NCI-H2081 treated with DMSO at 0.1 percent for 48 hours (cell line): ENCODE data around the gene CNTNAP5.

Source experiments
- DNase-seq: peaks from one replicate; lab custom pipeline; 2025; lab: John Stamatoyannopoulos, UW

Gene CNTNAP5

DNA sequence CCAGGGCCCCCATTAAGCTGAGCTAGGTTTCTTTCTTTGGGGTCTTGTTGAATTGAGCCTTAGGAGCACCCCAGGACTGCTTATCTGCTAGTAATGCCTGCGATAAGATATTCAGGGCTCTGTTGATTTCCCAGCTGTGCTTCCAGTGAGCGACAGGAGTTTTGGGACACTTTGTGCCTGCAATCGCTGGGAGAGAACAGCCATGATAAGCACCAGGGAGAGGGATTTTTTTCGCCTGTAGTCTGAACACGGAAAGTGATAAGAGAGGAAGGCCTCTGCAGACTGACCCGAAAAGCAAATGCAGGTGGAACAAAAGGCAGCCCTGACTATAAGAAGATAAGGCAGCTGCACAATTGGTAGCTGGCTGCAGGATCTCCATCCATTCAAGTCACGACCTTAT is 244.3 kb downstream of the CNTNAP5 start:
- DNase-seq: no peak

GRCh38 chr2:124272261-124272841 is 247.3 kb downstream of the CNTNAP5 start:
- no peak for DNase-seq

GRCh38 chr2:124281541-124281940 is 256.5 kb downstream of the CNTNAP5 start:
- no peak for DNase-seq

- DNase-seq: no peak
Observed at GRCh38 chr2:124283096-124283495, 258.0 kb downstream of the CNTNAP5 start.

DNA sequence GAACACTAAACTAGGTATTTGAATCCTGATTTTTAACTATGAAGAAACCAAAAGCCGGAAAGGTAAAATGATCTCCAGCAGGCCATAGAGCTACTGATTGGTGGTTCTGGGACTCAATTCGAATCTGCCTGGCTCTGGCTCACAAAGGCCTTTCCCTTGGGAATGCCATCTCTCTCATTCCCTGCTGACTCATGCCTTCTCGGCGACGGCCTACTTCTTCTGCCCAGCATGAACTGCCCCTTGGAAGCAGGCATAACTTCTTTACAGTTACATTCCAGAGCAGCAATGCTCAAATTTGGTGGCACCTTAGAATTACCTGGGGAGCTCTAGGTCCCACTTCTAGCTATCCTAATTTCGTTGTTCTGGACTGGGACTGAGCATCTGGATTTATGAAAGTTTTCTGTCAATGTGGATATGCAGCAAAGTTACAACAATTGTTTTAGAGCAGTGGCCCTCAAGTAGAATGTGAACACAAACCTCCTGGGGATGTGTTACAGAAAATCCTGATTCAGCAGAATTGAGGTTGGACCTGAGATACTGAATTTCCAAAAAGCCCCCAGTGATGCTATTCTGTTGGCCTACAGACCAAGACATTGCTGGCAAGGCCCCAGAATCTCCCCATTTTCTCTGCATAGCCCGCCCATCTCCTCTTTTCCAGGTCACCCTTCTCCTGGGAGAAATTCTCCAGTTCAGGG is 261.1 kb downstream of the CNTNAP5 start:
- no peak for DNase-seq

- DNase-seq: no peak
Observed at GRCh38 chr2:124289060-124289459, 264.0 kb downstream of the CNTNAP5 start.

DNA sequence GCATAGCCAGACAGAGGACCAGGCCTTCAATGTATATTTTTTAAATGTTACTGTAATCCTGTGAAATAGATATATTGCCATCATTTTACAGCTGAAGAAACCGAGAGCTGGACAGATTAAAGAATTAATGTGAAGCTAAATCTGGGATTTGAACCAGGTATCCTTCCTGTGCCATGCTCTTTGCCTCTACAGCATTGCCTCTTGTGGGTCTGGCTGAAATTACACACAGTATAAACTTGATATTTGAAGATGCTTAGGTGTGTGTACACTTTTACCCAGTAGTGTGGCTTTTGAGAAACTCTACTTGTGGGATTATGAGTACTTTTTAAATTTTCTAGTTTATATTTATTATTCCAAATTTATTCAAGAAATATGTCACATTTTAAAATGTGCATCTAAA is 264.5 kb downstream of the CNTNAP5 start:
- DNase-seq: no peak

GRCh38 chr2:124296470-124296869 is 271.4 kb downstream of the CNTNAP5 start:
- no peak for DNase-seq

GRCh38 chr2:124301915-124302314 is 276.8 kb downstream of the CNTNAP5 start:
- no peak for DNase-seq

DNA sequence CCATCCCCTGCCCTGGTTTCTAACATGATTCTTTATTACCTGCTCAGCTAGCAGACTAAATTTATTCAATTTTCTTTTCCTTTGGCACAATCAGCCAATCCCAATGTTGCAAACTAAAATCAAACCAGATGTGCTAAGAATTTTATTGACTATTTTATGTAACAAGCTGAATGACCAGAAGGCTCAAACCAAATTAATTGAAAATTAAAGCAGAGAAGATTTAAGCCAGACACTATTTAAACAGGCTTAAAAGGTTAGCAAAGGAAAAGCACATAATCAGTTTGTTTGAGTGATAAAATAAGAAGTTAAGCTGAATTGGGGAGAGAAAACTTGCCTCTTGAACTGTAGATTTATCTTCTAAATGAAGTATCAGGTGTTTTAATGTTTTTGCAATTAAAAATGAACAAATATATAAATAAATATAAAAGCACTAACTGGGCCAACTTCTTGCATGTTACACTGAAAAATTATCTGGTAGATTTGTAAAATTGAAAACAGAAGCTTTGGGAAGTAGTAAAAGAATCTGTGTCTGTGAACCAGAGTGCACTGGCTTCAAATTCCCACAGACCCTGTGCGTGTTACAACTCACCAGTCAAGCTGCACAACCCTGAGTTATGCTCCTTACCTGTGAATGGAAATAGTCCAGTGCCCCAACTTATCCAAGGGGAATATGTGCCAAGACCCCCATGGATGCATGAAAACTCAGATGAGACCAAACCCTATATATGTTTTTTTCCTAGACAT is 283.4 kb downstream of the CNTNAP5 start:
- no peak for DNase-seq

- no peak for DNase-seq
Observed at GRCh38 chr2:124309563-124310138, 284.6 kb downstream of the CNTNAP5 start.

DNA sequence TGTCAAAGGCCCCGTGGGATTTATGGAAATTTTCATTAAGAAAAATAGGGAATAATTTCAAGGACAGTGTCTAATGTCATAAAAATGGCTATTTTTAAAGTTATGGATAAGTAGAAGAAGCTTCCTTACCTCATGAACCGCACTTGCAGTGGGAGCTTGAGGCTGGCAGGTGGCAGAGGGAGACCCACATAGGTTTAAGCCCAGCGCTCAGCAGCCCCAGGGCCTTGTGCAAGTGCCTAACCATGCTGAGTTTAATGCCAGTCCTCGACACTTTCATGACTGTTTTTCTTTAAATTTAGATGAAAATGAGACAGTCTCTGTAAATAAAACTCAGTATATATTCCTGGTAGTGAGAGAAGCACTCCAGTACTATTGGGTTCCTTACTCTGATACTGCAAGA is 285.6 kb downstream of the CNTNAP5 start:
- no peak for DNase-seq

DNA sequence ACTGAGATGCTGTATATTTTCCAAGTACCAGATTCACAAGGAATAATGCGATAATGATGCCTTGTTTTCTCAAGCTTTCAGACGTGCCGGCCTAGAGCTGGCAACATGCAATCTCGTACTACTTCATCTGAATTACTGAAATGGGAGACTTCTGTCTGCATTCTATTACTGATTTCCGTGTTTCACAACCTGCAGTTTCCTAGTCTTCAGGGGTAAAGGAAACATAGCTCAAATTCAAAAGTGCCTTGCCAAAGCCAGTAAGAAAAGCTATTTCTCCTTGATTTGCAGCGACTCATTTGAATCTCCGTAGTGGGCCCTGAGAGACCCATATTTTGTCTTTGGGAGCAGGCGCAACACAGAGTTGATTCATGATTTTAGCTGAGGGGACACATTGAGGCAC is 289.0 kb downstream of the CNTNAP5 start:
- DNase-seq: no peak

GRCh38 chr2:124315221-124315880 is 290.3 kb downstream of the CNTNAP5 start:
- DNase-seq: no peak

GRCh38 chr2:124316133-124316532 is 291.0 kb downstream of the CNTNAP5 start:
- DNase-seq: no peak

DNA sequence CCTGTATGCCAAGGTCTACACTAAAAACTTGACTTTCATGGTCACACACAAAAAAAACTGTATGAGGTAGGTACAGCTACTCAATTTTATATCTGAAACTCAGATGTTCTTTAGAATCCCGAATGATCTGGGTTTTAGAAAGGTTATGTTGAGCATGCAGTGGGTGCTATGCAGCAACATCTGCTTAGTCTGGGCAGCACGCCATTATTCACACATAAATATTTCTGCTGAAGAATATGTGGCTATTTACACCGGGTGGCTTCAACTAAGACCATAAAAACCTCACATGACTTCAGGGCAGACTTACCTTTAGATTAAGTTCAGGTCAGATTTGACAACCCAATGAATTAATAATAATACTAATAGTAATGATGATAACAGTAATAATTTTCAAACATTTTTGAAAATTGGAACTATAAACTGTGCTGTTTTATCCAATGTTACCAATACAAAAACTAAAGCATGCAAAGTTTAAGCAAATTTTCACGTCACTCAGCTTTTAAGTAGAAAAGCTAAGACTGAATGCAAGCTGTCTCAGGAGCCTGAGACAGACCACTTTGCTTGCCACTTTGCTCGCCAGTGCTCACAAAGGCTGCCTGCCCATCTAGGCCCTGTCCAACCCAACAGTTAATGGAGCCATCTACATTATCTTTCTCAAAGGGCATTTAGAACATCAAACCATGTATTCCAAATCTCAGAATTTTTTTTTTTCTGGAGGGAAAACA is 292.0 kb downstream of the CNTNAP5 start:
- no peak for DNase-seq

GRCh38 chr2:124317628-124318027 is 292.5 kb downstream of the CNTNAP5 start:
- DNase-seq: no peak

- no peak for DNase-seq
Observed at GRCh38 chr2:124318913-124319312, 293.8 kb downstream of the CNTNAP5 start.

DNA sequence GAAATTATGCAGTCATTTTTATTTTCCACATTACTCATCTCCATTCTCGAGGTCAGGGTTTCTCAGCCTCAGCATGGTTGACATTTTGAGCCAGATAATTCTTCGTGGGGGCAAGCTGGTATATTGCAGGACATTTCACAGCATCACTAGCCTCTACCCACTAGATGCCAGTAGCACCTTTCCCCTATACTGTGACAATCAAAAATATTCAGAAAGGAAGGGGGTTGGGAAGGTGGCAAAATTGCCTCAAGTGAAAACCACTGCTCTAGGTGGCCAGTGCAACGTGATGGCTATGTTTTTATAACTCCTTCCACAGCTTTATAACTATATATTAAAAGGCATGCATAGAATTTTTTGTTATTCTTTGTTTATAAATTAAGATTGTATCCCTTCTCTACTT is 294.5 kb downstream of the CNTNAP5 start:
- DNase-seq: no peak

GRCh38 chr2:124320051-124320688 is 295.1 kb downstream of the CNTNAP5 start:
- no peak for DNase-seq

GRCh38 chr2:124323321-124323720 is 298.2 kb downstream of the CNTNAP5 start:
- DNase-seq: no peak
